NK-92 (cell line): ENCODE data around the gene CHD1L.
"Not testable (repeated sequence)": the region's sequence is repeated elsewhere in the genome, so short reads cannot be mapped to it uniquely, and the experiment has no call there.

Source experiments
- DNase-seq: peaks from one replicate; lab custom pipeline; 2025; ENCODE audit not compliant: unreplicated experiment; lab: John Stamatoyannopoulos, UW

Gene CHD1L

DNA sequence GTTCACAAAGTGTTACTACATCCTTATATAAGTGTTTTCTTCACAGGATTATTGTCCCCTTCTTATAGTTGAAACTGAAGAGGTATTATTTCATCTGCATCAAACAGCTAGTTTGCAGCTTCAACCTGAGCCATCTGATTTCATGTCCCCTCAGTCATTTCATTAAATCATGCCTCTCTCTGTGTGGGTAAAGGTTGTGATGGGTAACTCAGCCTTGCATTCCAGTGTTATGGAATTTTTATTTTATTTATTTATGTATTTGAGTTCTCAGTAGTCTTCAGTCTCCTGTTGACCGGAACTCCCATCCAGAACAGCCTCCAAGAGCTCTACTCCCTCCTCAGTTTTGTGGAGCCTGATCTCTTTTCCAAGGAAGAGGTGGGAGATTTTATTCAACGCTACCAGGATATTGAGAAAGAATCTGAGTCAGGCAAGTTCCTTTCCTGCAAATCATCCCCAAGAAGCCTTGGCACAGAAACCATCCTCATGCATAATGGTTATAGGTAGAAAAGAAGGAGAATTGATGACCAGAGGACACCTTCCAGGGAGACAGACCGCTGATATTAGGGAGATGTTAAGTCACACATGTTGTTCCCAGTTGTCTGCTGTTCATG, 21.8 kb downstream of the CHD1L start:
- DNase-seq = no peak

- DNase-seq = no peak
Observed at GRCh38 chr1:147266381-147266780, 23.9 kb downstream of the CHD1L start.

DNA sequence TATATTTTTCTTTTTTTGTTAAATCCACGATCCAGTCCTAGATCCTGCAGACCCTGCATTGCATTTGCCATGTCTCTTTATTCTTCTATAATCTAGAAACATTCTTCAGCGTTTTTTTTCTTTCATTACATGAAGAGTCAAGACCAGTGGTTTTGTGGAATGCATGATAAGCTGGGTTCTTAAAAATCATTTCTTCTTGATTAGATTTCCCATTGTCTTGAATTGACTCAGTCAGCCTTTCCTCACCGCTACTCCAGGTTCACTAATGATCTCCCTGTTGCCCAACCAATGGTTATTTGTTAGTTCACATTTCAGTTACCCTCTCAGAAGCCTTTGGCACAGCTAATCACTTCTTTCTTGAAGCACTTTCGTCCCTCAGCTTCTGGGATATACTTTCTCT, 25.2 kb downstream of the CHD1L start:
- no peak for DNase-seq

DNA sequence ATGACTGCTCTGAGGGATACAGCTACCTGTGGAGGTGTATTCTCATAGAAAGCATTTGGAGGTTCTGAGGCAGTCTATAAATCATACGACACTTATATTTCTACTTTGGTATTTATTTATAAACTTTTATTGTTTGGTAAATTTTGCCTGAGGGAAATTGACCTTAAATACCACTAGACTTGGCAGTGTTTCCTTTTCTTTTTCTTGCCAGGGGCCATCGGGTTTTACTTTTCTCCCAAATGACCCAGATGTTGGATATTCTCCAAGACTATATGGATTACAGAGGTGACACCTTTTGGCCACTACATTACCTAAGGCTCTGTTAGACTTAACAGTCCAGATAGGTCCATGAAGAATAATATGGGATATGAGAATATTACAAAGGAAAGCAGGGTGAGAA, 28.2 kb downstream of the CHD1L start:
- no peak for DNase-seq

GRCh38 chr1:147272042-147272441, 29.6 kb downstream of the CHD1L start:
- DNase-seq = no peak

- DNase-seq = no peak
Observed at GRCh38 chr1:147273409-147274336, 31.2 kb downstream of the CHD1L start.

- DNase-seq = no peak
Observed at GRCh38 chr1:147281950-147282349, 39.5 kb downstream of the CHD1L start.

- DNase-seq = no peak
Observed at GRCh38 chr1:147283011-147283410, 40.5 kb downstream of the CHD1L start.

GRCh38 chr1:147287133-147287865, 44.8 kb downstream of the CHD1L start:
- DNase-seq = no peak

- no peak for DNase-seq
Observed at GRCh38 chr1:147292012-147292411, 49.5 kb downstream of the CHD1L start.

DNA sequence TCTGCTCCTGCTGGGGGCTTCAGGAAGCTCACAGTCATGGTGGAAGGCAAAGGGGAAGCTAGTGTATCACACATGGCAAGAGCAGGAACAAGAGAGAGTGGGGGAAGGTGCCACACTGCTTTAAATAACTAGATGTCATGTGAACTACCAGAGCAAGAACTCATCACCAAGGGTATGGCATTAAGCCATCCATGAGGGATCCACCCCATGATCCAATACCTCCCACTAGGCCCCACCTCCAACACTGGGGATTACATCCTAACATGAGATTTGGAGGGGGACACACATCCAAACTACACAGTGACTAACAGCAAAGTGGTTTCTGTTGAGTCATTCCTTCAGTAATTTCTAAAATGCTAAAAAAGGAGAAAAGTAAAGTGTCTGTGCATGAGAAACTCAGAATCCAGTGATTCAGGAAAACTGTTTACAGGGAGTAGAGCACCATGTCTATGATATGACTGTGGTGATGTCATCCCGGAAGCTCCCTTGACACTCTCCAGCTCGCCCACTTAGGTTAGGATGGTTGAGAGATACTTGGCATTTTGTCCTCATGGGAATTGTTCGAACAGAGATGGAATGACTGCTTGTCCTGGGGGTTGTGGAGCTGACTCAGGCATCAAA, 50.3 kb downstream of the CHD1L start:
- no peak for DNase-seq

- DNase-seq = no peak
Observed at GRCh38 chr1:147297438-147297837, 55.0 kb downstream of the CHD1L start.

GRCh38 chr1:147305803-147306202, 63.3 kb downstream of the CHD1L start:
- DNase-seq = not testable (repeated sequence)

DNA sequence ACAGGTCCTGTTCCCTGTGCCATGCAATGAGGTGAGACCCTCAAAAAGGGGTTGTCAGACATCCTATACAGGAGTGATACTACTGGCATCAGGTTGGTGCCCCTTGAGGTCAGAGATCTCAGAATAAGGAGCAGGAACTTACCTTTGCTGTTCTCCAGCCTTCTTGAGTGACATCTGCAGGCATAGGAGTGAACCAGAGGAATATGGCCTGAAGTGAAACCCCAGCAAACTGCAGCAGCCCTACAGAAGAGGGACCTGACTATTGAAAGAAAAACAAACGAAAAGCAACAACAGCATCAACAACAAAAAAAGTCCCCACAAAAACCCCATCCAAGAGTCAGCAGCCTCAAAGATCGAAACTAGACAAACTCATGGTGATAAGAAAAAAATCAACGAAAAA, 74.5 kb downstream of the CHD1L start:
- DNase-seq = no peak

DNA sequence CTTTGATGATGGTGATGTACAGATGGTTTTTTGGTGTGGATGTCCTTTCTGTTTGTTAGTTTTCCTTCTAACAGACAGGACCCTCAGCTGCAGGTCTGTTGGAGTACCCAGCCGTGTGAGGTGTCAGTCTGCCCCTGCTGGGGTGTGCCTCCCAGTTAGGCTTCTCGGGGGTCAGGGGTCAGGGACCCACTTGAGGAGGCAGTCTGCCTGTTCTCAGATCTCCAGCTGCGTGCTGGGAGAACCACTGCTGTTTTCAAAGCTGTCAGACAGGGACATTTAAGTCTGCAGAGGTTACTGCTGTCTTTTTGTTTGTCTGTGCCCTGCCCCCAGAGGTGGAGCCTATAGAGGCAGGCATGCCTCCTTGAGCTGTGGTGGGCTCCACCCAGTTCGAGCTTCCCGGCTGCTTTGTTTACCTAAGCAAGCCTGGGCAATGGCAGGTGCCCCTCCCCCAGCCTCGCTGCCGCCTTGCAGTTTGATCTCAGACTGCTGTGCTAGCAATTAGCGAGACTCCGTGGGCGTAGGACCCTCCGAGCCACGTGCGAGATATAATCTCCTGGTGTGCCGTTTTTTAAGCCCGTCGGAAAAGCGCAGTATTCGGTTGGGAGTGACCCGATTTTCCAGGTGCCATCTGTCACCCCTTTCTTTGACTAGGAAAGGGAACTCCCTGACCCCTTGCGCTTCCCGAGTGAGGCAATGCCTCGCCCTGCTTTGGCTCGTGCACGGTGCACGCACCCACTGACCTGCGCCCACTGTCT, 84.6 kb downstream of the CHD1L start:
- DNase-seq = not testable (repeated sequence)

GRCh38 chr1:147334292-147334691, 91.8 kb downstream of the CHD1L start:
- DNase-seq = no peak

GRCh38 chr1:147336291-147336690, 93.8 kb downstream of the CHD1L start:
- DNase-seq = no peak

GRCh38 chr1:147337040-147337630, 94.7 kb downstream of the CHD1L start:
- DNase-seq = no peak

- DNase-seq = no peak
Observed at GRCh38 chr1:147338571-147338970, 96.1 kb downstream of the CHD1L start.

- no peak for DNase-seq
Observed at GRCh38 chr1:147341246-147341645, 98.8 kb downstream of the CHD1L start.
